ENCODE results near the gene MGA.

The MGA gene

DNA sequence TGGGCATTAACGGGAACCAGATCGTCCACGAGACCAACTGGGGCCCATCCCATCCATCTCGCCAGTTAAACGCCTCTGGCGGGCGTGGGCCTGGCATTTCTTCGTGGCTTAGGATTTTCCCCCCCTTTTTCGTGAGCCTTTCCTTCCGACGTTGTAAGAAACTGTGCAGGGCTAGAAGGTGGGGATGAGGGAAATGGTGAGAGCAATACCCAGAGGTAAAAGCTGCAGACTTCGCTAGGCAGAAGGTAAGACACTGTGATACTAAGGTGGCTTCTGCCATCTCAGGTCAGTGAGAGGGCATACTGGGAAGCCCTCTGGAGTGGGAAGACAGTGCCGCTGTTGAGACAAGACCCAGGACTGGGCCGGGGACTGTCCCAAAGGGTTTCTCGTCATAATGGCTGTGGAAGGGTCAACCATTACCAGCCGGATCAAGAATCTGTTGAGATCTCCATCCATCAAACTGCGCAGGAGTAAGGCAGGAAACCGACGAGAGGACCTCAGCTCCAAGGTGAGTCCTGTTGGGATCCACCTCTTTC, 114.7 kb downstream of the MGA start:
- TF ChIP-seq, protein P1, sequence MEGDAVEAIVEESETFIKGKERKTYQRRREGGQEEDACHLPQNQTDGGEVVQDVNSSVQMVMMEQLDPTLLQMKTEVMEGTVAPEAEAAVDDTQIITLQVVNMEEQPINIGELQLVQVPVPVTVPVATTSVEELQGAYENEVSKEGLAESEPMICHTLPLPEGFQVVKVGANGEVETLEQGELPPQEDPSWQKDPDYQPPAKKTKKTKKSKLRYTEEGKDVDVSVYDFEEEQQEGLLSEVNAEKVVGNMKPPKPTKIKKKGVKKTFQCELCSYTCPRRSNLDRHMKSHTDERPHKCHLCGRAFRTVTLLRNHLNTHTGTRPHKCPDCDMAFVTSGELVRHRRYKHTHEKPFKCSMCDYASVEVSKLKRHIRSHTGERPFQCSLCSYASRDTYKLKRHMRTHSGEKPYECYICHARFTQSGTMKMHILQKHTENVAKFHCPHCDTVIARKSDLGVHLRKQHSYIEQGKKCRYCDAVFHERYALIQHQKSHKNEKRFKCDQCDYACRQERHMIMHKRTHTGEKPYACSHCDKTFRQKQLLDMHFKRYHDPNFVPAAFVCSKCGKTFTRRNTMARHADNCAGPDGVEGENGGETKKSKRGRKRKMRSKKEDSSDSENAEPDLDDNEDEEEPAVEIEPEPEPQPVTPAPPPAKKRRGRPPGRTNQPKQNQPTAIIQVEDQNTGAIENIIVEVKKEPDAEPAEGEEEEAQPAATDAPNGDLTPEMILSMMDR (IDR thresholded peaks at IDR 0.05): no peak
- Histone ChIP-seq H3K27me3 (no peaks in the 10 kb centered on the region), H3K27ac (peak overlapping the region; percentile 89), H3K36me3 (no peaks in the 10 kb centered on the region), H3K9me3 (no peaks in the 10 kb centered on the region), H3K4me3 (ENCODE audit: low read depth in 1 of 2, low read length in 1 of 2) (peak overlapping the region; percentile 90 to 92), H3K4me1 (ENCODE audit: control insufficient read depth in 1 of 2, insufficient read depth in 1 of 2, low read depth in 1 of 2, low read length in 1 of 2) (peaks cover 26 to 31% of the 10 kb centered on the region in 2 experiments)

DNA sequence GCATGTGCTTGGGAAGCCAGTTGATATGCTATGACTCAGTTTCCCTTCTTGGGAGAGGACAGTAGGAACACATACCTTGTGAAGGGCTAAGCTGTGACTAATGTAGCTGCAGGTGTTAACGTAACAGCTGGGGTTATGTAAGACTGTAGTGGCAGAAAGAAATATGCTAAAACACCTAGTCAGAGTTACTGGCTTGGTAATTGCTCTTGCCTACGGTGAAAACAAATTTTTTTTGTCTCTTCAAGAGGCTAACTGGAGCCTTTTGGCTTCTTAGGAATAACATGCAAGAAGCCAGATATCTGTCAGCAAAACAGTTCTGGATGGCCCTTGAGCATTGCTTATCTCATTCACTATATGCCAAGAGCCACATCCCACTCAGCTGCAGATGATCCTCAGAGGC, 115.4 kb downstream of the MGA start:
- Histone ChIP-seq H3K27ac (no peak overlapping the region), H3K4me1 (ENCODE audit: control insufficient read depth in 1 of 2, insufficient read depth in 1 of 2, low read depth in 1 of 2, low read length in 1 of 2) (peaks cover 26 to 31% of the 10 kb centered on the region in 2 experiments), H3K4me3 (ENCODE audit: low read depth in 1 of 2, low read length in 1 of 2) (peak overlapping the region in 1 of 2 experiments; percentile 90)

DNA sequence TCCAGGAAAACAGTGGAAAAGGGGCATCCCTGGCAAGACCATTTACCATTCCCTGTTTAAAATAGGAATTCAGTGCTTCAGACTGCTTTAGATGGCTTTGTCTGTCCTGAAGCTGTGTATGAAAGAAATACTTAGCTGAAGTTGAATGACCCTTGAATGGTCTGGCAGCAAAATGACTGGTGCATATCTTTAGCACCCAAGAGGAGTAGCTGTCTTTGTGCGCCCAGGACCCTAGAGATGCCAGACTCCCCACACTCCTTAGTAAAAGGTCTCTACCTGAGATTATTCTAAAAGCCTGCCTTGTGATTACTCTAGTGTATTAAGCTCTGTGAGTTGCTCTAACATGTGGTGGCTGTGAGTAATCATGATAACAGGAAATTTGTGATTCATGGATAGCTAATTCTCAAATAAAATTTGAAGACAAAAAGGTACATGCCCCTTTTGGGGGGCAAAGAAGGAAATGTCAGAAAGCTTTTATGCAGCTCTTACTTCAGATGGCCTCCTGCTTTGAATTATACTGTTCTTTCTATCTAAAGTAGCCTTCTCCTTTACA, 117.3 kb downstream of the MGA start:
- Histone ChIP-seq H3K4me3 (ENCODE audit: low read depth in 1 of 2, low read length in 1 of 2) (no peak overlapping the region), H3K9me3 (no peaks in the 10 kb centered on the region), H3K4me1 (ENCODE audit: control insufficient read depth in 1 of 2, insufficient read depth in 1 of 2, low read depth in 1 of 2, low read length in 1 of 2) (peaks cover 26 to 30% of the 10 kb centered on the region in 2 experiments), H3K27me3 (no peaks in the 10 kb centered on the region), H3K36me3 (no peaks in the 10 kb centered on the region), H3K27ac (no peak overlapping the region)
- TF ChIP-seq, protein P1 (IDR thresholded peaks at IDR 0.05): no peak

More for the DNA sequence above, 115.4 kb downstream of the MGA start:
- no peaks in the 10 kb centered on the region for H3K36me3 ChIP-seq
- TF ChIP-seq, protein P1 (IDR thresholded peaks at IDR 0.05): no peak
- H3K9me3 ChIP-seq: no peaks in the 10 kb centered on the region
- H3K27me3 ChIP-seq: no peaks in the 10 kb centered on the region

DNA sequence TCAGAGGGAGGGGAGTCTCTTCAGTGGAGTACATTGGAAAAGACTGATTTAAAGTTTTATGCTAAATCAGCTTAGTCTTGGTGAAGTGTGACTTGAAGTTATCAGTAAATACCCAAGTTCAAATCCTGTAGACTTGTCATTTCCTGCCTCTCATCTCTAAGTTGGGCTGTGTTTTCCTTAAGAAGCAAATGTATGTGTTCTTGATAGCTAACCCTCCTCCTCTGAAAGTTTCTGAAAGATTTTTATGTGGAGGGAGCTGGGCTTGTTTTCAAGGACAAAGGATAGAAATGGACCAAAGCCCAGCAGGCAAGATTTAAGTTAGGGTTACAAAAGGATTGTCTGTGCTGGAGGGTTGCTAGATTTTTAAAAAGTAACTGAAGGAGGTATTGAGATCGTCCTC, 118.3 kb downstream of the MGA start:
- Histone ChIP-seq H3K27me3 (no peaks in the 10 kb centered on the region), H3K4me3 (ENCODE audit: low read depth in 1 of 2, low read length in 1 of 2) (no peak overlapping the region), H3K4me1 (ENCODE audit: control insufficient read depth in 1 of 2, insufficient read depth in 1 of 2, low read depth in 1 of 2, low read length in 1 of 2) (peaks cover 17 to 20% of the 10 kb centered on the region in 2 experiments), H3K9me3 (no peaks in the 10 kb centered on the region), H3K36me3 (no peaks in the 10 kb centered on the region), H3K27ac (no peak overlapping the region)
- TF ChIP-seq, protein P1 (IDR thresholded peaks at IDR 0.05): no peak

DNA sequence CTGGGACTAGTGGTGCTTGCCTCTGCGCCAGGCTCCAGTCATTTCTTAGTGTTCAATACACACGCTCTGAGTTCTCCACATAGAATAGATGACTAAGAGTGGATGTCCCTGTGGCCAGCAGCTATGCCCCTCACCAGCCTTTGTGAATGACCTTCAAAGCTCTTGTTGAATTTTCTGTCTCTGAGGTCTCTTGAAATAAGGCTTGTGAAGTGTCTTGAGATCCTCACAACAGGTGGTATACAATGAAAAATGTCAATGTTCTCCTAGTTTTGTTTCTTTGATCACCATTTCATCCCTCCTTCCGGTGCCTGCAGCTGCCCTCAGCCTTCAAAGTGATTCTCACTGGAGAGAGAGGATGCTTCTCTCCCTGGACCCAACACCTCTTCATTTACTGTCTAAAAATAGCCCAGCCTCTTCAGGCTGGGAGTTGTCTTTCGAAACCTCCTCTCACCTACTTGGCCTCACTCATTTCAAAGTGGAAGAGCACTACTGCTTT, 119.5 kb downstream of the MGA start:
- Histone ChIP-seq H3K9me3 (no peaks in the 10 kb centered on the region), H3K36me3 (no peaks in the 10 kb centered on the region), H3K4me1 (ENCODE audit: control insufficient read depth in 1 of 2, insufficient read depth in 1 of 2, low read depth in 1 of 2, low read length in 1 of 2) (peaks cover 12% of the 10 kb centered on the region in 2 experiments), H3K4me3 (ENCODE audit: low read depth in 1 of 2, low read length in 1 of 2) (no peak overlapping the region), H3K27me3 (no peaks in the 10 kb centered on the region), H3K27ac (no peak overlapping the region)
- TF ChIP-seq, protein P1 (IDR thresholded peaks at IDR 0.05): no peak

Measured in neutrophil (primary cell).